Erythroblast (primary cell): Measurements from ENCODE around the gene USP15.

Experiments
- GATA1 ChIP-seq: IDR thresholded peaks from 2 replicates; pipeline ENCODE4 v1.6.1; 2011; ENCODE audit warnings: low read depth, mild to moderate bottlenecking, control low read depth, low read length, moderate library complexity
- POLR2A ChIP-seq: IDR thresholded peaks from 2 replicates; pipeline ENCODE4 v1.6.1; 2011; ENCODE audit warnings: mild to moderate bottlenecking, low read length

DNA sequence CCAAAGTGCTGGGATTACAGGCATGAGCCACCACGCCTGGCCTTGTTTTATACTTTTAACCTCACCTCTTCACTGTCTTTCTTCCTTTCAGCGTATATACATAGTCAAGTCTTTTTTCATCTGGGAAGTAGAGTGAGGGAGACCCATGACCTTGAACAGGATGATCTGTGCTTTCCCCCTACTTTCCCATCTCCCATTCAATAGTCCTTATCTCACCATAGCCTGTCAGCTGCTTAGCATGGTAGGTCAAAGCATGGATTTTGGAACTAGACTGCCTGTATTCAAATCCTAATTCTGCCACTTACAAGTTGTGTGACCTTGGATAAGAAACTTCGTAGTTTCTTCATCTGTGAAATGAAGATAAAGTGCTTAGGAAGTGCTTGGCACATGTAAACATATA, 110.0 kb downstream of the USP15 start:
- TF ChIP-seq POLR2A (no peak), GATA1 (no peak)
